Measurements from ENCODE around the gene DNPH1.

Gene DNPH1

DNA sequence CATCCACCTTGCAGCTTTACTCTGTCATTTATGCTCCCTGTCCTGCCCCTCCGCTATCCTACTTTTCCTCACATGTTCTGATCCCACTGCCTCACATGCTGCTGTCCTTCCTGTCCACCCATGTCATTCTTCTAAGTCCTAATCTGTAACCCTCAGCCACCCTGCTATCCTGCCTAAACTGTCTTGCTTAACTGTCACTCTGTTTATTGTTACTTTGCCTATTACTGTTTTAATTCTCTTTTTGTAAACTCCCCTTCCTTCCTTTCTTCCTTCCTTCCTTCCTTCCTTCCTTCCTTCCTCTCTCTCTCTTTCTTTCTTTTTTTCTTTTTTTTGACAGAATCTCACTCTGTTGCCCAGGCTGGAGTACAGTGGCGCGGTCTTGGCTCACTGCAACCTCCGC is 45.8 kb downstream of the DNPH1 start:
- DNase-seq (ENCODE audit: low spot score) (no peak), FAIRE-seq (no peak)

DNA sequence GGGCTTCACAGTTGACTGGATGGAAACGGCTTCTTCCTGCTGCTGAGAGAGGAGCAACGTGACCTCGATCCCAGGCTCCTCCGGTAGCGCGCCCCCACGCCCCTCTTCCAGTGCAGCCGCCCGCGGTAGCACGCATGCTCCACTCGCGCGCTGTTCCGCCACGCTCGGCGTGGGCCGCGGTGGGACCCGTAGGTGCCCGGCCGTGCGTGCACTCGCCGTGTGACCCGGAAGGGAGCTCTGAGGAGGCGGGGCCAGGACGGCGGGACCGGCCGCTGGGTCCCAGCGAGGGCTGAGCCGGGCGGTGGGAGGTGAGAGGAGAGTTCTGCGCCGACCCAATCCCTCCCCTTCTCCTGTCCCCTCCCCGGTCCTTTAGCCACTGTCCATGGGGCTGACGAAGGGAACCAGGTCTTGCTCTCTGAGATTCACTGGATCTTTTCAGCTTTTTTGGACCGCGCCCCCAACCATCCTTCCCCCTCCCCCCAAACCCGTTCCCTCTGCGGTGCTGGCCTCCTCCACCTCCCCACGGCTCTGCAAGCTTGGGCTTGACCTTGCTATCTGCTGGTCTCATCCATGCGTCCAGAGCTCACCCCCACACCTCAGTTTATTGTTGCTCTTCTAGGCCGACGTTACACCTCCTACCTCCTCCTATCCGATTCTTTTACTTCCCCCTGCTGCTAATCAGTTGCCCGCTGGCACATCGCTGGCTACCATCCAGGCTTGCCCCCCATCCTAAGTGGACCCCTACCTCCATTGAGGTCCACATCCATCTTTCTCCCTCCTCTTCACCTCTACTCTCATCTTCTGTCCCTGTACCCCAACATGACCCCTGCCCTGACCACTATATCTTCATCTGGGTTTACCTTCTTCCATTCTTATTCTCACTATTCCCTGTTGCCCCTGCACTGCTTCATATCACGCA is 47.1 kb downstream of the DNPH1 start, which contains the start of gene CUL9:
TSS of gene CUL9 (plus strand) at position 255 of the 919 bp plus-strand sequence. CDS start 2,115 bp downstream, outside the sequence.
- peak; percentile 46 for DNase-seq (ENCODE audit: low spot score)
- no peak for FAIRE-seq

DNA sequence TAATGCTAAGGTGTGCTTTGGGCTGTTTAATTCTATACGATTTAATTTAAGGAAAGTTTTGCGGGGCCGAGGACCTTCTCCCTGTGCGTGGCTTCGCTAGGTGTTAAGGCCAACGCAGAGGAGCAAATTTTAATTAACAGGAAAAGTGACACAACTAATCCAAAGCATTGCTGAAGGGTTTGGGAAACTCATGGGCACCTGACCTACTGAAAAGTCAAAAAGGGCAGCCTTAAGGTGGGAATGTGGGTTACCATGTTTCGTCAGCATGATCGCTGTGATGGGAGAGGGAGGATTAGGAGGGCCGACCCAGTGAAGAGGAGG is 47.7 kb downstream of the DNPH1 start:
- no peak for DNase-seq (ENCODE audit: low spot score)
- no peak for FAIRE-seq

DNA sequence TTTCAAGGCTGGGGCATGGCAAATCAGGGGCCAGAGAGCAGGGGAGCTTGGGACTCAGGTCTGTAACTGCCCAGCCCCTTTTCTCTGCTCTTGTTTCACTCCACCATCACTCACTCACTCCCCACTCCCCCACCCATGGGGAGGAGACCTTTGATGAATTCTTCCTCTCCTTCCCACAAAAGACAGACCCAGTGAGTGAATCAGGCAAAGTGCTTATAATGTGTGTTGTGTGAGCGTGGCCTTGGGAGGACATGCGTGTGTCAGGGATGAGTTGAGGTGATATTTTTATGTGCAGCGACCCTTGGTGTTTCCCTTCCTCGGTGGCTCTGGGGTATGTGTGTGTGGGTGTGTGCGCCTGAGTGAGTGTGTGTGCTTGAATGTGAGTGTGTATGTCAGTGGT is 48.3 kb downstream of the DNPH1 start:
- DNase-seq (ENCODE audit: low spot score), result no peak
- FAIRE-seq, result no peak

DNA sequence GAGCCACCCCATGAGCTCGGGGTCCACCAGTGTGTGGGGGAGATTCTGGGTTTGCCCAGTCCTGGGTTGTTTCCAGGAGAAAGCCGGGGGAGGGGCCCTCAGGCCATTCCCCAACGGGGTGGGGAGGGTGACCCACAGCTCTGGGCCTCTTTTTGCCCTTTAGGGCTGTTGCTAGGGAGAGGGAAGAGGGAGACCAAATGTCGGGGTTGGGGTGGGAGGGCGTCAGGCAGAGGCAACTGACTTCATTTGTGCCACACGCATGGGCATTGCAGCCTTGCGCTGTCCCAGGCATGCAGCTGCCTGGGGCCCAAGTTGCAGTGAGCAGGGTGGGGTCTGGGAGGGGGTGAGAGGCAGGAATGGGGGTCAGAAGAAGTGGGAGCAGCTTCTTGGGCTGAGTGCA is 49.2 kb downstream of the DNPH1 start:
- no peak for FAIRE-seq
- DNase-seq (ENCODE audit: low spot score), result no peak

DNA sequence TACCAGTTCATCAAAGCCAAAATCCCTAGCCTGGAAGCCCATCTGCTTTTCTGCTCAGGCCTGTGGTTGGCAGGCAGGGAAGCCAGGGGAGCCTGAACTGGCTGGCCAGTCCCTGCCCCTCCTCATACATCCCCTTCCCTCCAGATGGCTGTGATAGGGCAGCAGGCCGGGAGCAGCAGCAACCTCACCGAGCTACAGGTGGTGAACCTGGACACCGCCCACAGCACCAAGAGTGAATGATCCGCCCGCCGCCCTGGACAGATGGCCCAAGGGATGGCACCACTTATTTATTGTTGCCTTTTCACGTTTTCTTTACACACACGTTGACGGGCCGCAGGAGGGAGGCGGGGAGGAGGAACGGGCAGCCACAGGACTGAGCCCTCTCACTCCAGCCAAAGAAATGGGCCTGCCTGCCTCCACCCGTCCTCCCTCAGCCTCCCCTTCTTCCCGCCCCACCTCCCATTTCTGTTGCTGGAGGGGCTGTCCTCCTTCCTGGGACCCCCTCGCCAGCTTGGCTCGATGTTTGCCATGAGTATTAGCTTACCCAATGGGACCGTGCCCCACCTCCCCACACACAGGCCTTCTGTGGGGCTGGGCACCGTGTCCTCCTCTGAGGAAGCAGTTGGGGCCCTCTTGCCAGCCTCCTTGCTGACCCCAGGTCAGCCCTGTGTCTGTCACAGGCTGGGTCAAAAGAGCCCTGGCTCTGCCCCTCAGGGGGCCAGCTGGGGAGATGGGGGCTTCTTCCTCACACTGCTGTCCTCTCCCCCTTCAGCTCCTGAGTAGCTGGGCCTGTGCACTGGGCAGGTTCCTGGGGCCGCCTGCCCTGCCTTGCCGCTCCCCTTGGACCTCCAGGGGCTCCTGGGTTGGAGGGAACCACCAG is 50.1 kb downstream of the DNPH1 start:
- FAIRE-seq (no peak), DNase-seq (ENCODE audit: low spot score) (no peak)

DNA sequence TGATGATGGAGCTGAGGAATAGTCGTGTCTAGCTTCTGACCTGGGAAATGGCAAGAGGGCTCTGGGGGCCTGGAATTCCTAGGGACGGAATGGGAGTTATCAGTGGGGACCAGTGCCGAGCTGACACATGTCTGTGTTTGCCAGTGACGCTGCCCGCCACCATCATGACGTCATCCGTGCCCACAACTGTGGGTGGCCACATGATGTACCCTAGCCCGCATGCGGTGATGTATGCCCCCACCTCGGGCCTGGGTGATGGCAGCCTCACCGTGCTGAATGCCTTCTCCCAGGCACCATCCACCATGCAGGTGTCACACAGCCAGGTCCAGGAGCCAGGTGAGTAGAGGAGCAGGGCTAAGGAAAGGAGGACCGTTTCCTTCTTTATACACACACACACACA is 51.1 kb downstream of the DNPH1 start:
- no peak for DNase-seq (ENCODE audit: low spot score)
- no peak for FAIRE-seq

DNA sequence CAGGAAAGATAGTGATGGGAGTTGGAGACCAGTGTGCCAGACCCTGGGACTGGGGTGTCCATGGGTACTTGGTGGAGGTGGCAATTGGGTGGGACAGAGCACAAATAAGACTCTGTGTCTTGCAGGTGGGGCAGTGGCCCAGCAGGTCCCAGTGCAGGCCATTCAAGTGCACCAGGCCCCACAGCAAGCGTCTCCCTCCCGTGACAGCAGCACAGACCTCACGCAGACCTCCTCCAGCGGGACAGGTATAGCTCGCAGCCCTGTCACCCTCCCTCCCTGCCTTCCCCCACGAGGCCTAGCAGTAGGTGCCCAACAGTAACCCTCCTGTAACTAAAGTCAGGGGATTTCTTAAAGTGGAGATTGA is 52.9 kb downstream of the DNPH1 start:
- DNase-seq (ENCODE audit: low spot score), result no peak
- no peak for FAIRE-seq

DNA sequence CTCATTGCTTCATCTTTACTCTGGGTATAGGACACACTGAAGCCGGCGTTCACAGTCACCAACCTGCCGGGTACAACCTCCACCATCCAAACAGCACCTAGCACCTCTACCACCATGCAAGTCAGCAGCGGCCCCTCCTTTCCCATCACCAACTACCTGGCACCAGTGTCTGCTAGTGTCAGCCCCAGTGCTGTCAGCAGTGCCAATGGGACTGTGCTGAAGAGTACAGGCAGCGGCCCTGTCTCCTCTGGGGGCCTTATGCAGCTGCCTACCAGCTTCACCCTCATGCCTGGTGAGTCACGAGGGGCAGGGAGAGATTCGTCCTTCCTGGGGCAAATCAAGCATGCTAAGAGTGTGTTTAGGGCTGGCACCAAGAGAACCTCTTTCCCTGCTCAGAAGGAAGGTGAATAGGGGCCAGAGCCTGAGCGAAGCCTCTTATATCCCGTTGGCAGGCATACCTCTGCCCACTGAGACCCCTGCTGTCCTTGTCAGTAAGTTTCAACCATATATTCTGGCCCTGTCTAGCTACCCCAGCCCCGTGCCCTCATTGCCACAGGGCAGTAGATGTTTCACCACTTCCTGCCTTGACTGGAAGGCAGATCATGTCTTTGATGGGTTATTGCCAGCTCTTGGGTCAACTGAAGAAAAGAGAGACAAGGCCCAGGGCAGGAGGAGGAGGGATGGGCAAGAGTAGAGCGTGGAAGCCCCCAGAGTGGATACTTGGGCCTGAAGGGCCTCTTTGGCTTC is 53.4 kb downstream of the DNPH1 start:
- no peak for DNase-seq (ENCODE audit: low spot score)
- no peak for FAIRE-seq
